Ectodermal cell (in vitro differentiated cells): ENCODE measurements around the gene UBE2J2.

Source experiments
- H3K27ac ChIP-seq: 2 replicates; pipeline ENCODE4 v1.7.0; 2013; ENCODE audit warnings: mild to moderate bottlenecking, low read depth, low read length; ENCODE audit not compliant: insufficient read depth, poor library complexity, severe bottlenecking
- H3K27me3 ChIP-seq: 2 replicates; pipeline ENCODE4 v1.7.0; 2013; ENCODE audit warnings: mild to moderate bottlenecking, low read length; ENCODE audit not compliant: insufficient read depth, control insufficient read depth, poor library complexity, severe bottlenecking
- H3K36me3 ChIP-seq: one replicate; pipeline ENCODE4 v1.7.0; 2013; ENCODE audit warnings: low read length; ENCODE audit not compliant: control insufficient read depth, insufficient read depth
- H3K4me1 ChIP-seq: one replicate; pipeline ENCODE4 v1.7.0; 2013; ENCODE audit warnings: low read length; ENCODE audit not compliant: control insufficient read depth, insufficient read depth
- H3K4me3 ChIP-seq: 2 replicates; pipeline ENCODE4 v1.7.0; 2013; ENCODE audit warnings: low read depth, low read length, control low read depth; ENCODE audit not compliant: insufficient read depth
- H3K9me3 ChIP-seq: 2 replicates; pipeline ENCODE4 v1.7.0; 2013; ENCODE audit warnings: mild to moderate bottlenecking, low read length, moderate library complexity; ENCODE audit not compliant: control insufficient read depth
- WGBS, 2 experiments: methylation state at CpG; one replicate each; pipeline ENCODE4 v1.1.7; 2013; ENCODE audit warnings: missing lambda C conversion rate in 2 of 2; 5-methylcytosine and 5-hydroxymethylcytosine counted together

UBE2J2 gene

DNA sequence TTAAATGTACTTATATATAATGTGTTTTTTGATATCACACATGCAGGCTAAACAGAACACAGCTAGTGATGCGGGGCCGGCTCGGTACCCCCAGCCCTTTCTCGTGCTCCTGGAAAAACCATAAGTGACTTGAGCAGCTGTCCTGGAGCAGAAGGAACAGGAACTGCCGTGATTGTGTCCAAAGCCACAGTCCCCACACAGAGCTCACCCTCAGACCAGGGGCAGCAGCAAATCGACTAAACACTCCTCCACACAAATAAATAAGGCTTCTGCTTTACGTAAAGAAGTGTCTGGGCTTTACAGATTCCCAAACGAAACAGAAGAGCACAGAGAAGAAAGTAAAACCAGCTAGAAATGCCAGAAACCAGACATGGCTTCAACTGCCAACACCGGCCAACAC, 9.6 kb downstream of the UBE2J2 start:
- Histone ChIP-seq H3K4me1 (no peaks in the 10 kb centered on the region), H3K9me3 (no peaks in the 10 kb centered on the region), H3K4me3 (no peak overlapping the region), H3K36me3 (peaks cover 38% of the 10 kb centered on the region), H3K27me3 (no peaks in the 10 kb centered on the region), H3K27ac (no peak overlapping the region)
- WGBS, 2 experiments = 96 to 97% methylated on average over 9 of the region's 9 CpGs

GRCh38 chr1:1262758-1263157, 10.9 kb downstream of the UBE2J2 start:
- no peaks in the 10 kb centered on the region for H3K27me3 ChIP-seq
- peaks cover 36% of the 10 kb centered on the region for H3K36me3 ChIP-seq
- no peaks in the 10 kb centered on the region for H3K9me3 ChIP-seq
- no peak overlapping the region for H3K4me3 ChIP-seq
- H3K4me1 ChIP-seq = peaks cover 4% of the 10 kb centered on the region
- no peak overlapping the region for H3K27ac ChIP-seq
- WGBS, 2 experiments = 96 to 97% methylated on average over 8 of the region's 8 CpGs

DNA sequence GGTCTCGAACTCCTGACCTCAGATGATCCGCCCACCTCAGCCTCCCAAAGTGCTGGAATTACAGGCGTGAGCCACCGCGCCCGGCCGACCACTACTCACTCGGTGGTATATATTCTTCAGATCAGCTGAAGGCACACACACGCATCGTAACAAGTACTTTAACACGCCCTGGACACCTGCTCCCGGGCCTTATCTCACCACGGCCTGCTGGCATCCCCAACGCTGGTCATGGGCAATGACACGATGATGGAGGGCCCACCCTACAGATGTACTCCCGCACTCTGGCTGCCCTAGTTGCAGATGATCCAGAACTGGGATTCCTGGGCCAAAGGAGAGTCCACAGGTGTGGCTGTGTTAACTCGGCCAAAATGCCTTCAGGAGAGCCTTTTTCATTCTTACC, 11.6 kb downstream of the UBE2J2 start:
- no peaks in the 10 kb centered on the region for H3K9me3 ChIP-seq
- peaks cover 33% of the 10 kb centered on the region for H3K36me3 ChIP-seq
- WGBS, 2 experiments = 96 to 97% methylated on average over 17 of the region's 17 CpGs
- peaks cover 6% of the 10 kb centered on the region for H3K4me1 ChIP-seq
- H3K27me3 ChIP-seq = no peaks in the 10 kb centered on the region
- no peak overlapping the region for H3K4me3 ChIP-seq
- no peak overlapping the region for H3K27ac ChIP-seq

DNA sequence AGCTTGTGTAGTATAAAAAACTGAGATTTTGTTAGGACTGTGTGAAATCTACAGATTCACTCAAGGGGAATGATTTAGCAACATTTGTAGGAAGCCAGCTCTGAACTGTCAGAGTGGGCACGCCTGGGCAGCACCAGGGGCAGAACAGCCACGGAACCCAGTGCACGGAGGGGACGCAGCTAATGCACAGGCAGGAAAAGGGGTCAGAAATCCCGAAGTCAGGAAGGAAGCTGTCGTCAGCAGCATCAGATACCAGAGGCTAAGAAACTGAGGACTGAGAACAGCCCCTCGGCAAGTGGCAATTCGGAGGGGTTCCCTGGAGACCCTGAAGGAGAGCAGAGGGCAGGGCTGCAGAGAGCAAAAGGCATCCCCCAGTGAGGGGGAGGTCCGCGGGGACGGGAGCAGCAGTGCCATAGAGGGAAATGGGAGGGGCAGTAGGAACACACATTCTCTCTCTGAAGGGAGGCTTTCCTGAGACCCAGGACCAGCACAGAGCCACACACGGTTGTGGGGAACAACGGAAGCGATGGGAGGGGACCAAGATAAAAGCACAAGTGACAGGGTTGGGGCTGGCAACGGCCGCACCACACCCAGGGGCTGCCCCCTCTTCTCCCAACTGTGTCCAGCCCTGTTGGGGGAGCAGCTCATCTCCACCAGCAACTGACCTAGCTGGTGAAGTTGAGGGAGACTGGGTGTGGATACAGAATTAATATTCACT, 12.7 kb downstream of the UBE2J2 start:
- Histone ChIP-seq H3K36me3 (peaks cover 32% of the 10 kb centered on the region), H3K9me3 (no peaks in the 10 kb centered on the region), H3K4me3 (no peak overlapping the region), H3K27me3 (no peaks in the 10 kb centered on the region), H3K4me1 (peaks cover 6% of the 10 kb centered on the region), H3K27ac (no peak overlapping the region)
- WGBS, 2 experiments = 90 to 91% methylated on average over 16 of the region's 16 CpGs

- Histone ChIP-seq H3K36me3 (peaks cover 32% of the 10 kb centered on the region), H3K27me3 (no peaks in the 10 kb centered on the region), H3K4me3 (no peak overlapping the region), H3K4me1 (peaks cover 6% of the 10 kb centered on the region), H3K9me3 (no peaks in the 10 kb centered on the region), H3K27ac (no peak overlapping the region)
- WGBS, 2 experiments = 95% methylated on average over 26 of the region's 26 CpGs
These were observed 13.6 kb downstream of the UBE2J2 start for GRCh38 chr1:1259951-1260600.

DNA sequence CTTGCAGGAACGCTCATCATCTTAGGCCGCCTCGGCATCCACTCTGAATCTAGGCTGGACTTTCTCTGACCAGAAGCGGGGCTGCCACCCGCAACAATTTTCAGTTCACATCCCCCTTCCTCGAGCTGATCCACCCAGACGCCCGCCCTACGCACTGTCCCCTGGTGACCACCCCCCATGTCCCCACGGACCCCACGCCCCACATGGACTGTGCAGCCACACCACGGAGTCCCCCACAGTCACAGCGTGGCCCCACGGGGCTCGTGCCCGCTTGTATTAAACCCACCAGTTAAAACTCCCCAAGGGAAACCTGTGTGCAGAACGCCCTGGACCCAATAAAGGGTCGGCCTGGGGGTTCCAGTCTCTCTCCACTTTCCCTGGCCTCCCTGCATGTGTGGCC, 14.1 kb downstream of the UBE2J2 start:
- Histone ChIP-seq H3K27me3 (no peaks in the 10 kb centered on the region), H3K36me3 (peaks cover 30% of the 10 kb centered on the region), H3K4me1 (peaks cover 6% of the 10 kb centered on the region), H3K9me3 (no peaks in the 10 kb centered on the region), H3K27ac (no peak overlapping the region), H3K4me3 (no peak overlapping the region)
- WGBS, 2 experiments = 95 to 97% methylated on average over 18 of the region's 18 CpGs

GRCh38 chr1:1259119-1259488, 14.6 kb downstream of the UBE2J2 start:
- no peak overlapping the region for H3K27ac ChIP-seq
- WGBS, 2 experiments = 96 to 98% methylated on average over 22 of the region's 22 CpGs
- H3K36me3 ChIP-seq = peaks cover 30% of the 10 kb centered on the region
- H3K4me3 ChIP-seq = no peak overlapping the region
- no peaks in the 10 kb centered on the region for H3K27me3 ChIP-seq
- H3K9me3 ChIP-seq = no peaks in the 10 kb centered on the region
- peaks cover 6% of the 10 kb centered on the region for H3K4me1 ChIP-seq

GRCh38 chr1:1256956-1257871, 16.4 kb downstream of the UBE2J2 start:
- WGBS, 2 experiments = 85 to 86% methylated on average over 29 to 30 of the region's 31 CpGs
- H3K27me3 ChIP-seq = no peaks in the 10 kb centered on the region
- no peaks in the 10 kb centered on the region for H3K9me3 ChIP-seq
- H3K4me1 ChIP-seq = peaks cover 6% of the 10 kb centered on the region
- H3K4me3 ChIP-seq = no peak overlapping the region
- H3K27ac ChIP-seq = no peak overlapping the region
- H3K36me3 ChIP-seq = peaks cover 19% of the 10 kb centered on the region

- WGBS, 2 experiments = 94 to 96% methylated on average over 10 of the region's 10 CpGs
These were observed 18.0 kb downstream of the UBE2J2 start for GRCh38 chr1:1255611-1256010.

DNA sequence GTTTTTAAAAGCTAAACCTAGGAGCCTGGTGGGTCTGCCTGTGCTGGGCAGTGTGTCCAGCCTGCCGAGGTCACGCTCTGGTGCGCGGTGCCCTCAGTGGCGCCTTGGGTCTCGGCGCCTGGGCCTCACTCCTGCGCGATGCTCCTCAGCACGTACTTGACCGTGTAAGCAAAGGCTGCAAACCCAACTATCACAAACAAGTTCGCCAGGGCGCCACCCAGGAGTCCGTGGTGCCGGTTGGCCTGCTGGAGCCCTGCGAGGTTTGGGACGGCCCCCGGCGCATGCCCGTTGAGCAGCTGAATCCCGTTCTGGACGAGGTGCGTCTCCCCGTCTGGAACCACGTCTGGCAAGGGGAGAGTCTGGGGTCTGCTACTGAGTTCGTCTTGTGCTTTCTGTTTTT, 18.6 kb downstream of the UBE2J2 start:
- WGBS, 2 experiments = 96 to 97% methylated on average over 26 of the region's 26 CpGs
- H3K4me1 ChIP-seq = peaks cover 6% of the 10 kb centered on the region
- peaks cover 16% of the 10 kb centered on the region for H3K36me3 ChIP-seq
- no peak overlapping the region for H3K4me3 ChIP-seq
- no peaks in the 10 kb centered on the region for H3K9me3 ChIP-seq
- no peaks in the 10 kb centered on the region for H3K27me3 ChIP-seq
- no peak overlapping the region for H3K27ac ChIP-seq

More at GRCh38 chr1:1255611-1256010, 18.0 kb downstream of the UBE2J2 start:
- Histone ChIP-seq H3K4me1 (peaks cover 6% of the 10 kb centered on the region), H3K9me3 (no peaks in the 10 kb centered on the region), H3K27me3 (no peaks in the 10 kb centered on the region), H3K36me3 (peaks cover 16% of the 10 kb centered on the region), H3K4me3 (no peak overlapping the region), H3K27ac (no peak overlapping the region)
